Measurements from ENCODE around the gene RPS27A.

- no peak for TF ChIP-seq CTCF (IDR thresholded peaks at IDR 0.05)
- no peak for TF ChIP-seq POLR2AphosphoS5 (IDR thresholded peaks at IDR 0.05)
- no peak for TF ChIP-seq POLR2A (IDR thresholded peaks at IDR 0.05)
- TF ChIP-seq EP300 (IDR thresholded peaks at IDR 0.05), result no peak
Observed at GRCh38 chr2:55233658-55233940, 1.1 kb downstream of the RPS27A start.
